Neural progenitor cell (in vitro differentiated cells): ENCODE results near the gene BRINP3.

Source experiments
- CTCF ChIP-seq: fragments of 200-600 bp; sonication (generic); IDR thresholded peaks from 2 replicates; pipeline ENCODE4 v1.5.1; 2017; ENCODE audit warnings: antibody characterized with exemption, mild to moderate bottlenecking
- EZH2phosphoT487 ChIP-seq: fragments of 200-600 bp; sonication (generic); IDR thresholded peaks from 2 replicates; pipeline ENCODE4 v1.6.1; 2017; ENCODE audit warnings: antibody characterized with exemption

GRCh38 chr1:190262538-190262937, 215.1 kb downstream of the BRINP3 start:
- TF ChIP-seq CTCF (no peak), EZH2phosphoT487 (no peak)
